Transverse colon (tissue), 3 donors: ENCODE data around the gene ATL3.

Source experiments
- EP300 ChIP-seq: sonication (generic); formaldehyde crosslinking; IDR thresholded peaks from one replicate; pipeline ENCODE4 v1.6.1; 2017; ENCODE audit warnings: antibody characterized with exemption, low read depth
- TF ChIP-seq, protein P1 (sequence below), 5 experiments: fragments of 200-600 bp in 3 of 5; fragments of 450-650 bp in 2 of 5; sonication (generic) in 3 of 5; IDR thresholded peaks; 1 replicate in 2 of 5; 2 replicates in 3 of 5; pipeline ENCODE4 v1.5.1; 2016 to 2017; ENCODE audit warnings: antibody characterized with exemption in 5 of 5, inconsistent platforms in 3 of 5, mild to moderate bottlenecking in 2 of 5, moderate library complexity in 1 of 5

GRCh38 chr11:63609536-63609935 is 61.6 kb downstream of the ATL3 start:
- TF ChIP-seq, protein P1, sequence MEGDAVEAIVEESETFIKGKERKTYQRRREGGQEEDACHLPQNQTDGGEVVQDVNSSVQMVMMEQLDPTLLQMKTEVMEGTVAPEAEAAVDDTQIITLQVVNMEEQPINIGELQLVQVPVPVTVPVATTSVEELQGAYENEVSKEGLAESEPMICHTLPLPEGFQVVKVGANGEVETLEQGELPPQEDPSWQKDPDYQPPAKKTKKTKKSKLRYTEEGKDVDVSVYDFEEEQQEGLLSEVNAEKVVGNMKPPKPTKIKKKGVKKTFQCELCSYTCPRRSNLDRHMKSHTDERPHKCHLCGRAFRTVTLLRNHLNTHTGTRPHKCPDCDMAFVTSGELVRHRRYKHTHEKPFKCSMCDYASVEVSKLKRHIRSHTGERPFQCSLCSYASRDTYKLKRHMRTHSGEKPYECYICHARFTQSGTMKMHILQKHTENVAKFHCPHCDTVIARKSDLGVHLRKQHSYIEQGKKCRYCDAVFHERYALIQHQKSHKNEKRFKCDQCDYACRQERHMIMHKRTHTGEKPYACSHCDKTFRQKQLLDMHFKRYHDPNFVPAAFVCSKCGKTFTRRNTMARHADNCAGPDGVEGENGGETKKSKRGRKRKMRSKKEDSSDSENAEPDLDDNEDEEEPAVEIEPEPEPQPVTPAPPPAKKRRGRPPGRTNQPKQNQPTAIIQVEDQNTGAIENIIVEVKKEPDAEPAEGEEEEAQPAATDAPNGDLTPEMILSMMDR (IDR thresholded peaks at IDR 0.05) = no peak
- TF ChIP-seq EP300 = no peak
